Liver (tissue), 9 donors: Measurements from ENCODE around the gene RNF4. TPM values are rescaled to one million over a fixed set of nuclear protein-coding genes. Genes with fewer than 3 reads are reported as not detected.

Experiments
- DNase-seq: peaks from one replicate; pipeline ENCODE4 v3.0.0-alpha.2; 2017; ENCODE audit warnings: low spot score
- H3K27ac ChIP-seq, 2 donors: one replicate each; pipeline ENCODE4 v1.7.0; 2013; ENCODE audit warnings: inconsistent platforms in 2 of 2, low read length in 2 of 2, control low read depth in 1 of 2, low read depth in 1 of 2, mild to moderate bottlenecking in 1 of 2
- H3K27me3 ChIP-seq, 4 donors: one replicate each; pipeline versions ENCODE4 v1.6.1 to v1.7.0; 2013; ENCODE audit warnings: low read length in 3 of 4, inconsistent platforms in 1 of 4, mild to moderate bottlenecking in 1 of 4, moderate library complexity in 1 of 4; ENCODE audit not compliant: control insufficient read depth in 4 of 4, insufficient read depth in 4 of 4
- H3K36me3 ChIP-seq, 4 donors: one replicate each; pipeline versions ENCODE4 v1.6.1 to v1.7.0; 2013; ENCODE audit warnings: low read length in 3 of 4, mild to moderate bottlenecking in 3 of 4, low read depth in 1 of 4, moderate library complexity in 1 of 4; ENCODE audit not compliant: control insufficient read depth in 4 of 4, insufficient read depth in 3 of 4
- H3K4me1 ChIP-seq, 4 donors: one replicate each; pipeline versions ENCODE4 v1.6.1 to v1.7.0; 2013; ENCODE audit warnings: low read length in 3 of 4, mild to moderate bottlenecking in 3 of 4, moderate library complexity in 1 of 4; ENCODE audit not compliant: control insufficient read depth in 4 of 4, insufficient read depth in 4 of 4
- H3K4me3 ChIP-seq, 3 donors: one replicate each; pipeline versions ENCODE4 v1.6.1 to v1.7.0; 2013; ENCODE audit warnings: low read length in 3 of 3, control low read depth in 1 of 3, low read depth in 1 of 3, mild to moderate bottlenecking in 1 of 3
- H3K9ac ChIP-seq, 2 donors: one replicate each; pipeline ENCODE4 v1.7.0; 2013; ENCODE audit warnings: low read length in 2 of 2, mild to moderate bottlenecking in 2 of 2, moderate library complexity in 2 of 2, control low read depth in 1 of 2, low read depth in 1 of 2
- H3K9me3 ChIP-seq, 4 donors: one replicate each; pipeline versions ENCODE4 v1.6.1 to v1.7.0; 2013; ENCODE audit warnings: low read length in 3 of 4; ENCODE audit not compliant: control insufficient read depth in 4 of 4
- EGR1 ChIP-seq, 2 donors: IDR thresholded peaks; 2 replicates each; pipeline ENCODE4 v1.6.1; 2016 to 2018; ENCODE audit warnings: antibody characterized with exemption in 2 of 2, low read depth in 2 of 2
- FOXA1 ChIP-seq: IDR thresholded peaks from 2 replicates; pipeline ENCODE4 v1.6.1; 2016; ENCODE audit warnings: antibody characterized with exemption
- FOXA2 ChIP-seq: IDR thresholded peaks from 2 replicates; pipeline ENCODE4 v1.6.1; 2016; ENCODE audit warnings: antibody characterized with exemption
- GABPA ChIP-seq, 2 donors: IDR thresholded peaks in 1 of 2; conservative IDR thresholded peaks in 1 of 2; 2 replicates each; pipeline ENCODE4 v1.6.1; 2016; ENCODE audit warnings: antibody characterized with exemption in 2 of 2, mild to moderate bottlenecking in 1 of 2, moderate library complexity in 1 of 2
- HNF4A ChIP-seq, 2 donors: conservative IDR thresholded peaks; 2 replicates each; pipeline ENCODE4 v1.6.1; 2016; ENCODE audit warnings: antibody characterized with exemption in 2 of 2, mild to moderate bottlenecking in 2 of 2
- HNF4G ChIP-seq: IDR thresholded peaks from 2 replicates; pipeline ENCODE4 v1.6.1; 2016; ENCODE audit warnings: antibody characterized with exemption
- JUND ChIP-seq, 2 donors: IDR thresholded peaks; 2 replicates each; pipeline ENCODE4 v1.6.1; 2016; ENCODE audit warnings: antibody characterized with exemption in 2 of 2
- NR2F2 ChIP-seq: IDR thresholded peaks from 2 replicates; pipeline ENCODE4 v1.6.1; 2016; ENCODE audit warnings: antibody characterized with exemption
- RAD21 ChIP-seq, 2 donors: IDR thresholded peaks; 2 replicates each; pipeline ENCODE4 v1.6.1; 2016; ENCODE audit warnings: antibody characterized with exemption in 2 of 2, mild to moderate bottlenecking in 2 of 2
- REST ChIP-seq: IDR thresholded peaks from 2 replicates; pipeline ENCODE4 v1.6.1; 2016; ENCODE audit warnings: antibody characterized with exemption, mild to moderate bottlenecking
- RXRA ChIP-seq, 2 donors: IDR thresholded peaks; 2 replicates each; pipeline ENCODE4 v1.6.1; 2017 to 2018; ENCODE audit warnings: antibody characterized with exemption in 2 of 2, mild to moderate bottlenecking in 1 of 2
- SP1 ChIP-seq: IDR thresholded peaks from 2 replicates; pipeline ENCODE4 v1.6.1; 2018; ENCODE audit warnings: antibody characterized with exemption, mild to moderate bottlenecking
- TAF1 ChIP-seq: conservative IDR thresholded peaks from 2 replicates; pipeline ENCODE4 v1.6.1; 2016; ENCODE audit warnings: antibody characterized with exemption, mild to moderate bottlenecking
- YY1 ChIP-seq: IDR thresholded peaks from 2 replicates; pipeline ENCODE4 v1.6.1; 2016; ENCODE audit warnings: antibody characterized with exemption, mild to moderate bottlenecking
- WGBS: extraction: QIAGEN DNeasy Blood & Tissue Kit; methylation state at CpG from one replicate; pipeline ENCODE4 v1.1.7; 2013; 5-methylcytosine and 5-hydroxymethylcytosine counted together
- polyA plus RNA-seq, 2 donors: library from polyadenylated mRNA; stranded (reverse) in 1 of 2; unstranded in 1 of 2; fragments of 200-250 nt in 1 of 2; fragments of >200 nt in 1 of 2; fragmentation: Nextera tagmentation in 1 of 2; extraction: Ambion mirVana in 1 of 2; gene quantifications; one replicate each; pipeline versions ENCODE4 v1.2.1 to v1.2.3, GENCODE V29; 2013 to 2015
- total RNA-seq, 2 donors: library from RNA; depleted of rRNA; stranded (reverse); fragments of >200 nt; gene quantifications; one replicate each; pipeline ENCODE4 v1.2.3, GENCODE V29; 2014
- TF ChIP-seq, protein P1 (sequence below): fragments of 150-350 bp; IDR thresholded peaks from 2 replicates; pipeline ENCODE4 v1.5.1; 2017; ENCODE audit warnings: improper control_type of control experiment, low read depth, low read length; ENCODE audit not compliant: missing input control
- TF ChIP-seq, protein P2 (sequence below): IDR thresholded peaks from 2 replicates; pipeline ENCODE4 v1.6.1; 2016; ENCODE audit warnings: antibody characterized with exemption
- TF ChIP-seq, protein P3 (sequence below): IDR thresholded peaks from 2 replicates; pipeline ENCODE4 v1.6.1; 2016; ENCODE audit warnings: antibody characterized with exemption
- TF ChIP-seq, protein P4 (sequence below): IDR thresholded peaks from 2 replicates; pipeline ENCODE4 v1.6.1; 2016; ENCODE audit warnings: antibody characterized with exemption
- donor health status: healthy.
- donor health status: healthy.
- donor health status: healthy.
- donor health status: healthy.
- donor health status: healthy.

The RNF4 gene
- total and polyA plus RNA-seq, 4 donors, result 13.0 to 31.0 (median 17.2) TPM

DNA sequence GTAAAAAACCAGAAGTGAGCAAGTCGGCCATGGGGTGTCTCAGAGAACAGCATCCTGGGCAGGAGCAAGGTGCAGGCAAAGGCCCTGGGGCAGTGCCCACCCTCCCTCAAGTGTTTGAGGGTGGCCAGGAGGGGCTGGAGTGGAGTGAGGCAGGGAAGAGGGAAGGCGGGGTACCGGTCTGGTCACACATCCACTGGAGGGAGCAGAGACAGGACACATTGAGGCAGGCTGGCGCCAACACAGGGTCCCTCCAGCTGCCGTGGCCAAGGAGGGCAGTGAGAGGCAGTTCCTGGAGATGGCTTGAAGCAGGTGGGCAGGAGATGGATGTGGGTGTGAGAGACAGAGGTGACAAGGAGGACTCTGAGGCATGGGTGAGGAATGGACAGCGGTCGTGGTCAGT is 20.3 kb upstream of the RNF4 start:
- Histone ChIP-seq H3K9me3 (no peaks in the 10 kb centered on the region), H3K27me3 (no peaks in the 10 kb centered on the region), H3K9ac (no peak overlapping the region), H3K27ac (no peak overlapping the region), H3K4me1 (no peaks in the 10 kb centered on the region), H3K4me3 (no peak overlapping the region), H3K36me3 (no peaks in the 10 kb centered on the region)
- WGBS, result 92% methylated on average over 7 of the region's 7 CpGs
- DNase-seq, result no peak
- no peak for TF ChIP-seq NR2F2
- TF ChIP-seq, protein P1, sequence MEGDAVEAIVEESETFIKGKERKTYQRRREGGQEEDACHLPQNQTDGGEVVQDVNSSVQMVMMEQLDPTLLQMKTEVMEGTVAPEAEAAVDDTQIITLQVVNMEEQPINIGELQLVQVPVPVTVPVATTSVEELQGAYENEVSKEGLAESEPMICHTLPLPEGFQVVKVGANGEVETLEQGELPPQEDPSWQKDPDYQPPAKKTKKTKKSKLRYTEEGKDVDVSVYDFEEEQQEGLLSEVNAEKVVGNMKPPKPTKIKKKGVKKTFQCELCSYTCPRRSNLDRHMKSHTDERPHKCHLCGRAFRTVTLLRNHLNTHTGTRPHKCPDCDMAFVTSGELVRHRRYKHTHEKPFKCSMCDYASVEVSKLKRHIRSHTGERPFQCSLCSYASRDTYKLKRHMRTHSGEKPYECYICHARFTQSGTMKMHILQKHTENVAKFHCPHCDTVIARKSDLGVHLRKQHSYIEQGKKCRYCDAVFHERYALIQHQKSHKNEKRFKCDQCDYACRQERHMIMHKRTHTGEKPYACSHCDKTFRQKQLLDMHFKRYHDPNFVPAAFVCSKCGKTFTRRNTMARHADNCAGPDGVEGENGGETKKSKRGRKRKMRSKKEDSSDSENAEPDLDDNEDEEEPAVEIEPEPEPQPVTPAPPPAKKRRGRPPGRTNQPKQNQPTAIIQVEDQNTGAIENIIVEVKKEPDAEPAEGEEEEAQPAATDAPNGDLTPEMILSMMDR, result no peak
- no peak for TF ChIP-seq HNF4A (conservative IDR thresholded peaks at IDR 0.05)

GRCh38 chr4:2449051-2449450 is 19.9 kb upstream of the RNF4 start:
- Histone ChIP-seq H3K4me3 (no peak overlapping the region), H3K9ac (no peak overlapping the region), H3K27ac (no peak overlapping the region), H3K27me3 (no peaks in the 10 kb centered on the region), H3K36me3 (no peaks in the 10 kb centered on the region), H3K9me3 (no peaks in the 10 kb centered on the region), H3K4me1 (no peaks in the 10 kb centered on the region)
- no peak for DNase-seq
- TF ChIP-seq RXRA (IDR thresholded peaks at IDR 0.05) (no peak), SP1 (no peak), JUND (IDR thresholded peaks at IDR 0.05) (no peak), TAF1 (no peak), FOXA2 (no peak), HNF4A (conservative IDR thresholded peaks at IDR 0.05) (no peak), EGR1 (IDR thresholded peaks at IDR 0.05; ENCODE audit: low read depth in 2 of 2) (no peak), GABPA (IDR thresholded peaks at IDR 0.05 in 1 of 2, conservative IDR thresholded peaks at IDR 0.05 in 1 of 2) (no peak), FOXA1 (no peak), NR2F2 (no peak), RAD21 (IDR thresholded peaks at IDR 0.05) (no peak), REST (no peak), YY1 (no peak), HNF4G (no peak)
- TF ChIP-seq, protein P2, sequence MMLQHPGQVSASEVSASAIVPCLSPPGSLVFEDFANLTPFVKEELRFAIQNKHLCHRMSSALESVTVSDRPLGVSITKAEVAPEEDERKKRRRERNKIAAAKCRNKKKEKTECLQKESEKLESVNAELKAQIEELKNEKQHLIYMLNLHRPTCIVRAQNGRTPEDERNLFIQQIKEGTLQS, result no peak
- TF ChIP-seq, protein P3, sequence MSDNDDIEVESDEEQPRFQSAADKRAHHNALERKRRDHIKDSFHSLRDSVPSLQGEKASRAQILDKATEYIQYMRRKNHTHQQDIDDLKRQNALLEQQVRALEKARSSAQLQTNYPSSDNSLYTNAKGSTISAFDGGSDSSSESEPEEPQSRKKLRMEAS, result no peak
- TF ChIP-seq, protein P4, sequence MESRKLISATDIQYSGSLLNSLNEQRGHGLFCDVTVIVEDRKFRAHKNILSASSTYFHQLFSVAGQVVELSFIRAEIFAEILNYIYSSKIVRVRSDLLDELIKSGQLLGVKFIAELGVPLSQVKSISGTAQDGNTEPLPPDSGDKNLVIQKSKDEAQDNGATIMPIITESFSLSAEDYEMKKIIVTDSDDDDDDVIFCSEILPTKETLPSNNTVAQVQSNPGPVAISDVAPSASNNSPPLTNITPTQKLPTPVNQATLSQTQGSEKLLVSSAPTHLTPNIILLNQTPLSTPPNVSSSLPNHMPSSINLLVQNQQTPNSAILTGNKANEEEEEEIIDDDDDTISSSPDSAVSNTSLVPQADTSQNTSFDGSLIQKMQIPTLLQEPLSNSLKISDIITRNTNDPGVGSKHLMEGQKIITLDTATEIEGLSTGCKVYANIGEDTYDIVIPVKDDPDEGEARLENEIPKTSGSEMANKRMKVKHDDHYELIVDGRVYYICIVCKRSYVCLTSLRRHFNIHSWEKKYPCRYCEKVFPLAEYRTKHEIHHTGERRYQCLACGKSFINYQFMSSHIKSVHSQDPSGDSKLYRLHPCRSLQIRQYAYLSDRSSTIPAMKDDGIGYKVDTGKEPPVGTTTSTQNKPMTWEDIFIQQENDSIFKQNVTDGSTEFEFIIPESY, result no peak
- TF ChIP-seq, protein P1, result no peak
- WGBS, result 95% methylated on average over 11 of the region's 11 CpGs
